KOPT-K1 (cell line): ENCODE results near the gene SMIM5.

ENCODE experiments used
- H3K27ac ChIP-seq: fragments of 200-600 bp; sonication (generic); 2 replicates; pipeline ENCODE4 v1.5.1; 2016; ENCODE audit warnings: antibody characterized with exemption, mild to moderate bottlenecking, low read depth, low read length; ENCODE audit not compliant: poor library complexity, severe bottlenecking
- H3K36me3 ChIP-seq: fragments of 200-600 bp; sonication (generic); 2 replicates; pipeline ENCODE4 v1.5.1; 2017; ENCODE audit warnings: antibody characterized with exemption, mild to moderate bottlenecking, low read length, moderate library complexity; ENCODE audit not compliant: insufficient read depth
- H3K9me3 ChIP-seq: fragments of 200-600 bp; sonication (generic); 2 replicates; pipeline ENCODE4 v1.5.1; 2017; ENCODE audit warnings: antibody characterized with exemption, low read length, mild to moderate bottlenecking; ENCODE audit not compliant: insufficient read depth, poor library complexity, severe bottlenecking

Gene SMIM5

GRCh38 chr17:75595284-75595919 is 37.8 kb upstream of the SMIM5 start:
- H3K9me3 ChIP-seq = no peaks in the 10 kb centered on the region
- H3K36me3 ChIP-seq = no peaks in the 10 kb centered on the region
- H3K27ac ChIP-seq = no peak overlapping the region

- Histone ChIP-seq H3K27ac (no peak overlapping the region), H3K36me3 (no peaks in the 10 kb centered on the region), H3K9me3 (no peaks in the 10 kb centered on the region)
These were observed 37.3 kb upstream of the SMIM5 start for GRCh38 chr17:75595920-75596313.

DNA sequence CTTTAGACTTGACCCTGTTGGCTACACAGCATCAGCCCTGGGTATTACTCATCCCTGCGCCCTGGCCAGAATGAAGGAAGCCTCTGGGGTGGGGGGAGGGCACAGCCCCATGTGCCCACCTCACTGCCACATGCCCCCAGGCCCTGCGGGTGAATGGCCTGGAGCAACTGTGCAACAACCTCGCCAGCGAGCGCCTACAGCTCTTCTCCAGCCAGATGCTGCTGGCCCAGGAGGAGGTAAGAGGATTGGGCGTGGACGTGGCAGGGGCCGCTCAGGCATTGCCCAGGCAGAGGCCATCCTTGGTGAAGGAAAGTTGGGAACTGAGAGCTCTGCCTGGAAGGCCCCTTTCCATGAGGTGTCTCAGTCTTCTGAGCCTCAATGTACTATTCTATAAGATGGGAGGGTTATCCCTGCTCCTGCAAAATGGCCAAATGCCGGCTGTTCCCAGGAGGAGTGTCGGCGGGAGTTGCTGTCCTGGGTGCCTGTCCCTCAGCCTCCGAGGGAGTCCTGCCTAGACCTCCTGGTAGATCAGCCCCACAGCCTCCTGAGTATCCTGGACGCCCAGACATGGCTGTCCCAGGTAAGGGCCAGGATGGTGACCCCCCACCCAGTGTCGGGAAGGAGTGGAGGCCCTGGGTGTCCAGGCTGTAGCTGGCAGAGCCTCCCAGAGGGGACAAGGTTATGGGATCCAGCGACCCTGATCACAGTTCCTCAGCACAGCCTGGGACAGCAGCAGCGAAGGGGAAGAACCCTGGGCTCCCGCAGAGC is 36.7 kb upstream of the SMIM5 start:
- no peaks in the 10 kb centered on the region for H3K36me3 ChIP-seq
- no peaks in the 10 kb centered on the region for H3K9me3 ChIP-seq
- no peak overlapping the region for H3K27ac ChIP-seq

GRCh38 chr17:75601057-75601987 is 31.9 kb upstream of the SMIM5 start:
- Histone ChIP-seq H3K9me3 (no peaks in the 10 kb centered on the region), H3K27ac (no peak overlapping the region), H3K36me3 (no peaks in the 10 kb centered on the region)

- Histone ChIP-seq H3K27ac (no peak overlapping the region), H3K36me3 (no peaks in the 10 kb centered on the region), H3K9me3 (no peaks in the 10 kb centered on the region)
These were observed 30.6 kb upstream of the SMIM5 start for GRCh38 chr17:75602644-75603043.

GRCh38 chr17:75603123-75603522 is 30.1 kb upstream of the SMIM5 start:
- H3K9me3 ChIP-seq = no peaks in the 10 kb centered on the region
- no peaks in the 10 kb centered on the region for H3K36me3 ChIP-seq
- H3K27ac ChIP-seq = no peak overlapping the region

DNA sequence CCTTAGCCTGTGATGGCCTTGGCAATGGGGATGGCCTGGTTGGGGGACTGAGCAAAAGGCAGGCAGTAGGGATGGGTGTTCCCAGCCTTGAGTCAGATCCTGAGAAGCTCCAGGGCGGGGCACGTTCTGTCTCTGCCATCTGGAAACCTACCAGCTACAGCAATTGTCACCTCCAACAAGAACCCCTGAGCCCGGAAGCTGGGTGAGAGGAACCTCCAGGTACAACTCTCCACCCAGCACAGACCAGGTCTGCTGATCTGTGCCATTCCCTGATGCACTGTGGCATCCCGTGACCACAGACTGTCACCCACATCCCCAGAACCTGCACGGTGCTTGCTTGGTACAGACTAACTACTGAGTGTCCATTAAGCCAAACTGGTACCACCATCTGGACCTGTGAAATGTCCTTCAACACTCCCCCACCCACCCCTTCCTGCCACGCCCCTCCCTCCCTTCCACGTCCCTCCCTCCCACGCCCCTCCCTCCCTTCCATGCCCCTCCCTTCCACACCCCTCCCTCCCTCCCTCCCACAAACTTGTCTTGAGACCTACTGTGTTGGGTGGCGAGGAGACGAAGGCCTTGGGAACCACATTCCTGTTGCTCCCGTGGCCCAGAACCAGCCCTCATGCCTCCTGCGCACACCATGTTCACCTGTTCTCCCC is 29.1 kb upstream of the SMIM5 start:
- Histone ChIP-seq H3K27ac (no peak overlapping the region), H3K9me3 (no peaks in the 10 kb centered on the region), H3K36me3 (no peaks in the 10 kb centered on the region)

GRCh38 chr17:75605790-75606189 is 27.4 kb upstream of the SMIM5 start:
- no peak overlapping the region for H3K27ac ChIP-seq
- no peaks in the 10 kb centered on the region for H3K9me3 ChIP-seq
- no peaks in the 10 kb centered on the region for H3K36me3 ChIP-seq

DNA sequence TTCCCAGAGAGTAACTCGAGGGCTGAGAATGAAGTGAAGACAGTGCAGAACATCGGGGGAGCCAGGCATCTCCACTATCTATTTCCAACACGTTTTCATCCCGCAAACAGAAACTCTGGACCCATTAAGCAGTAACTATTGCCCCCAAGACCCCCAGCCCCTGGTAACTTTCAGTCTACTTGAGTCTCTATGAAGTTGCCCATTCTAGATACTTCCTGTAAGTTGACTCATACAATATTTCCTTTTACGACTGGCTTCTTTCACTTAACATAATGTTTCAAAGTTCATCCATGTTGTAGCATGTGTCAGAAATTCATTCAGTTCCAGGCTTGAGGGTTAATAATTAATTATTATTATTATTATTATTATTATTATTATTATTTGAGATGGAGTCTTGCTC is 26.1 kb upstream of the SMIM5 start:
- H3K36me3 ChIP-seq = no peaks in the 10 kb centered on the region

DNA sequence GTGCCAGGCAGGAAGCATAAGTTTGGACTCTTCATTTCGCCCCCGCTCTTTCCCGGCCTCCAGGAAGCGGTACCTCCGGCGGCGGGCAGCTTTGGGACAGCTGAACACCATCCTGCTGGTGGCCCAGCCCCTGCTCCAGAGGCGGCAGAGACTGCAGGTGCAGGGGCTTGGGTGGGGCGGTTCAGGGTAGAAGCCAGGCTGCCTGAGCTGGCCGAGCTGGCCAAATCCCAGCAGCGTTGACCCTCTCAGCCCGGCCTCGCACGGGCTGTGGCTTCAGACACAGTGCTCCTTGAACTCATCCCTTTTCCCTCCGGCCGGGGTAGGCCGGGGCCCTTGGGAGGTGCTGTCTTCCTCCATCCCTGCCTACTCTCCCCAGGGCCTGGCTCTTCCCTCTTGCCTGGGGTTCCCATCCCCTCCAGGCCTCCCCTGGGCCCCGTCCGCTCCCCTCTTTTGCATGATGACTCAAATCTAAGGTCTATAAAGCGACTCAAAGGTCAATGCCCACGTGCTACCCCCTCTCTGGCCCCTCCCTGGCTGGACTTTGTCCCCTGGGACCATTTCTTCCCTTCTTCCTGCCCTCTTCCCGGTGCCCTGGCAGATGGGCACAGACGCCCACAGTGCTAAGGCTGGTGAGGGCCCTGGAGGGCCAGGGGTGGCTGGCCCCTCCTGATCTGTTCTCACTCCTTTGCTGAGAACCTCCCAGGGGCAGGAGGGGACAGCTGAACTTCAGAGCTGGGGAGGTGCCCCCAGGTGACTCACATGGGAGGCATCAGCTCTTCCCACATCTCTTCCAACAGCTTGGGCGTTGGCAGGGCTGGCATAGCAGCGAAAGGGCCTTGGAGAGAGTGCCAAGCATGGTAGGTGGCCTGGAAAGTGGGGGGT is 22.9 kb upstream of the SMIM5 start:
- Histone ChIP-seq H3K27ac (no peak overlapping the region), H3K36me3 (no peaks in the 10 kb centered on the region), H3K9me3 (no peaks in the 10 kb centered on the region)

More for the DNA sequence above, 26.1 kb upstream of the SMIM5 start:
- Histone ChIP-seq H3K27ac (no peak overlapping the region), H3K9me3 (no peaks in the 10 kb centered on the region)

- Histone ChIP-seq H3K36me3 (no peaks in the 10 kb centered on the region), H3K27ac (no peak overlapping the region), H3K9me3 (no peaks in the 10 kb centered on the region)
These were observed 21.3 kb upstream of the SMIM5 start for GRCh38 chr17:75611851-75612429.

DNA sequence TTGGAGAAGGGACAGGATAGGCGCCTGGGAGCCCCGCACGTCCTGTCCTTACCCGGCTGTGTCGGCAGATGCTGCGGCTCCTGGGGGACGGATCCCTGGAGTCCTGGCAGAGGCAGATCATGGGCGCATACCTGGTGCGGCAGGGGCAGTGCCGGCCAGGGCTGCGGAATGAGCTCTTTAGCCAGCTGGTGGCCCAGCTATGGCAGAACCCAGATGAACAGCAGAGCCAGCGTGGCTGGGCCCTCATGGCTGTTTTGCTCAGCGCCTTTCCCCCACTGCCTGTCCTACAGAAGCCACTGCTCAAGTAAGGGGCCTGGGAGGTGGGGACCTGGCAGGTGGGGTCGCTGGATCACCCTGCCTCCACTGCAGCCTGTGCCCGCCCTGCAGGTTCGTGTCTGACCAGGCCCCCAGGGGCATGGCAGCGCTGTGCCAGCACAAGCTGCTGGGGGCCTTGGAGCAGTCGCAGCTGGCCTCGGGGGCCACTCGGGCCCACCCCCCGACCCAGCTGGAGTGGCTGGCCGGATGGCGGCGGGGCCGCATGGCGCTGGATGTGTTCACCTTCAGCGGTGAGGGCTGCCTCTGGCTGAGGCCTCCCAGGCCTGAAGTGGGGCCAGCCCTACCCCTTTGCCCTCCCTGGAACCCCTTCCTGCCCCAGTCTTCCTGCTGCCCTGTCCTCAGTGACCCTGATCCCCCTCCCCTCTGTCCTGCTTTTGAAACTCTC is 20.2 kb upstream of the SMIM5 start:
- H3K27ac ChIP-seq = no peak overlapping the region
- H3K36me3 ChIP-seq = no peaks in the 10 kb centered on the region
- no peaks in the 10 kb centered on the region for H3K9me3 ChIP-seq

- no peaks in the 10 kb centered on the region for H3K9me3 ChIP-seq
These were observed 19.2 kb upstream of the SMIM5 start for GRCh38 chr17:75614006-75614405.

More at GRCh38 chr17:75614006-75614405, 19.2 kb upstream of the SMIM5 start:
- no peaks in the 10 kb centered on the region for H3K36me3 ChIP-seq
- H3K27ac ChIP-seq = no peak overlapping the region
